ENCODE measurements around the gene COBL.
A peak's percentile ranks its signal among the peaks of the same experiment; 100 is the strongest.

The COBL gene

GRCh38 chr7:51307651-51308210 lies 8.9 kb downstream of the COBL start:
- DNase-seq (ENCODE audit: low spot score): no peak

- DNase-seq (ENCODE audit: low spot score): no peak
Observed at GRCh38 chr7:51306761-51307160, 9.8 kb downstream of the COBL start.

GRCh38 chr7:51304729-51305128 lies 11.9 kb downstream of the COBL start:
- no peak for DNase-seq (ENCODE audit: low spot score)

- DNase-seq (ENCODE audit: low spot score): no peak
Observed at GRCh38 chr7:51303142-51303525, 13.5 kb downstream of the COBL start.

GRCh38 chr7:51301806-51302205 lies 14.8 kb downstream of the COBL start:
- DNase-seq (ENCODE audit: low spot score): no peak

- DNase-seq (ENCODE audit: low spot score): no peak
Observed at GRCh38 chr7:51300762-51301674, 15.6 kb downstream of the COBL start.

- no peak for DNase-seq (ENCODE audit: low spot score)
Observed at GRCh38 chr7:51299391-51300133, 17.0 kb downstream of the COBL start.

GRCh38 chr7:51298912-51299311 lies 17.7 kb downstream of the COBL start:
- DNase-seq (ENCODE audit: low spot score): no peak

- no peak for DNase-seq (ENCODE audit: low spot score)
Observed at GRCh38 chr7:51297986-51298385, 18.6 kb downstream of the COBL start.

- DNase-seq (ENCODE audit: low spot score): peak; percentile 34
Observed at GRCh38 chr7:51295440-51296245, 21.0 kb downstream of the COBL start.

GRCh38 chr7:51292596-51292995 lies 24.0 kb downstream of the COBL start:
- no peak for DNase-seq (ENCODE audit: low spot score)

- DNase-seq (ENCODE audit: low spot score): no peak
Observed at GRCh38 chr7:51290702-51291540, 25.7 kb downstream of the COBL start.

- no peak for DNase-seq (ENCODE audit: low spot score)
Observed at GRCh38 chr7:51290304-51290637, 26.3 kb downstream of the COBL start.

GRCh38 chr7:51289623-51290303 lies 26.8 kb downstream of the COBL start:
- no peak for DNase-seq (ENCODE audit: low spot score)

- DNase-seq (ENCODE audit: low spot score): peak; percentile 64
Observed at GRCh38 chr7:51288896-51289622, 27.6 kb downstream of the COBL start.

GRCh38 chr7:51286401-51286800 lies 30.2 kb downstream of the COBL start:
- no peak for DNase-seq (ENCODE audit: low spot score)

GRCh38 chr7:51280156-51280555 lies 36.5 kb downstream of the COBL start:
- DNase-seq (ENCODE audit: low spot score): no peak

- no peak for DNase-seq (ENCODE audit: low spot score)
Observed at GRCh38 chr7:51279391-51280023, 37.1 kb downstream of the COBL start.

- DNase-seq (ENCODE audit: low spot score): peak; percentile 25
Observed at GRCh38 chr7:51278797-51279196, 37.8 kb downstream of the COBL start.

- DNase-seq (ENCODE audit: low spot score): no peak
Observed at GRCh38 chr7:51276967-51277366, 39.6 kb downstream of the COBL start.

Data from SW480 (cell line).